Duodenal mucosa (tissue), 2 donors: ENCODE data around the gene MAD1L1.
"Not testable (repeated sequence)": the region's sequence is repeated elsewhere in the genome, so short reads cannot be mapped to it uniquely, and the experiment has no call there.

Experiments
- H3K27ac ChIP-seq: one replicate; pipeline ENCODE4 v1.7.0; 2013; ENCODE audit warnings: low read depth, low read length
- H3K27me3 ChIP-seq, 2 donors: one replicate each; pipeline ENCODE4 v1.7.0; 2013; ENCODE audit warnings: low read length in 2 of 2, control low read depth in 1 of 2; ENCODE audit not compliant: insufficient read depth in 2 of 2, control insufficient read depth in 1 of 2
- H3K36me3 ChIP-seq, 2 donors: one replicate each; pipeline ENCODE4 v1.7.0; 2013; ENCODE audit warnings: low read length in 2 of 2, control low read depth in 1 of 2; ENCODE audit not compliant: insufficient read depth in 2 of 2, control insufficient read depth in 1 of 2
- H3K4me1 ChIP-seq, 2 donors: one replicate each; pipeline ENCODE4 v1.7.0; 2013; ENCODE audit warnings: low read length in 2 of 2, control low read depth in 1 of 2; ENCODE audit not compliant: insufficient read depth in 2 of 2, control insufficient read depth in 1 of 2
- H3K4me3 ChIP-seq, 2 donors: one replicate each; pipeline ENCODE4 v1.7.0; 2013; ENCODE audit warnings: low read length in 2 of 2, low read depth in 1 of 2
- H3K9ac ChIP-seq, 2 donors: one replicate each; pipeline ENCODE4 v1.7.0; 2013; ENCODE audit warnings: low read length in 2 of 2, low read depth in 1 of 2
- H3K9me3 ChIP-seq, 2 donors: one replicate each; pipeline ENCODE4 v1.7.0; 2013; ENCODE audit warnings: low read length in 2 of 2, control low read depth in 1 of 2; ENCODE audit not compliant: control insufficient read depth in 1 of 2

MAD1L1 gene

DNA sequence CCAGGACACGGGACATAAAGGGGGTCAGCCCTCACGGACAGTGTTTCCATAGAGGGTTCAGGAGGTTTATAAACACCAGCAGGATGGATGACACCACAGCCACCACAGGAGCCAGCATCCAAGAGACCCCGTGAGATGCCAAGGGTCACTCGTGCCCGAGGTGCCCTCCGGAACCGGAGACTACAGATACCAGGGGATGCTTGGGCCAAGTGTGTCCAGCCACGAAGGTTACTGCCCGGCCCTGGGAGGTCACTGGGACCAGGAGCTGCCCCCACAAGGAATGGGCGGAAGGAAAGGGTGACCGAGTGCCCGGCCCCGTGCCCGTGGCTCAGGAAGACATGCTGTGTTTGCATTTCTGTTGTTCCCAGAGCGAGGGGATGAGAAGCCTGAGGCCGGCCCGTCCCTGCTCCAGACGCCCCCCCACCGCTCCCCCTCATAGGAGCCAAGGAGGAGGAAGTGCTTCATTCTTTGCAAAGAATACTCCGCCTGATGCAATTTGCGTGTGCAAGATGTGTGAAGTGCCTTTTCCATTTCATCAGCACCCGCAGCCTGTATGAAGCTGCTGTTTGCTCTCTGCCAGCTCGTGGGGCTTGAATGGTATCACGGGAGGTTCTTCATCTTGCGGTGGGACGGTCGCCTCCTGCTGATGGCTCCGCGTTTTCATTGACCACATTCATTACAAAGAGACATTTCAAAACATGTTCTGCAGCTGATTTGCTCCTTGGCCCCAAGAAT lies 386.2 kb downstream of the MAD1L1 start:
- Histone ChIP-seq H3K9me3 (no peaks in the 10 kb centered on the region), H3K27me3 (no peaks in the 10 kb centered on the region), H3K4me1 (peaks cover 0 to 4% of the 10 kb centered on the region in 2 donors), H3K27ac (no peak overlapping the region), H3K9ac (no peak overlapping the region), H3K4me3 (no peak overlapping the region), H3K36me3 (no peaks in the 10 kb centered on the region)

DNA sequence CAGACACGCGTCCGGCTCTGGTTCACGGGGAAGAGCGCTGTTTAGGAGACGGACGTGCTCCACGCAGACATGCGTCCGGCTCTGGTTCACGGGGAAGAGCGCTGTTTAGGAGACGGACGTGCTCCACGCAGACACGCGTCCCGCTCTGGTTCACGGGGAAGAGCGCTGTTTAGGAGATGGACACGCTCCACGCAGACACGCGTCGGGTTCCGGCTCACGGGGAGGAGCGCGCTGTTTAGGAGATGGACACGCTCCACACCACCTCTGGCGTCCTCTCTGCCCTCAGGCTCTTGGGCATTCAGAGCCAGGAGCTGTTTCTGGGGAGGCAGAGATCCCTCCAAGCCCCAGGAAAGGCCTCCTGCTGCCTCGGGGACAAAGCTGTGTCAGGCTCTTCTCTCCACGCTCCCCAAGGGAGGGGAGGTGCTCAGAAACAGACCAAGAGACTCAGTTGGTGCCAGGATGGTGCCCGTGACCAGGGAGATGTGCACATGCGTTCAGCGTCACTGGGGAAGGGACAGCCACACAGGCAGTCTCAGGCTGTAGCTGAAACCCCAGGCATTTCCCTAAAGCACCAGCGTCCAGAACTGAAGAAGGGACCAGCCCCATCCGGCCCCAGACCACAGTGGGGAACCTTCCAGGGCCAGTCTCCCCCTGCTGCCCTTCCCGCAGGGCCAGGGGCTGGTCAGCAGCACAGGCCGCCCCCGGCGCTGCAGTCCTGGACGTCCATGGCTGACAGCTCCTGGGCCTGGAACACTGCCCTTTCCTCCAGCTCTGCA lies 387.0 kb downstream of the MAD1L1 start:
- no peaks in the 10 kb centered on the region for H3K27me3 ChIP-seq
- no peak overlapping the region for H3K4me3 ChIP-seq
- no peaks in the 10 kb centered on the region for H3K9me3 ChIP-seq
- no peaks in the 10 kb centered on the region for H3K36me3 ChIP-seq
- peaks cover 0 to 4% of the 10 kb centered on the region in 2 donors for H3K4me1 ChIP-seq
- H3K9ac ChIP-seq: no peak overlapping the region
- no peak overlapping the region for H3K27ac ChIP-seq

DNA sequence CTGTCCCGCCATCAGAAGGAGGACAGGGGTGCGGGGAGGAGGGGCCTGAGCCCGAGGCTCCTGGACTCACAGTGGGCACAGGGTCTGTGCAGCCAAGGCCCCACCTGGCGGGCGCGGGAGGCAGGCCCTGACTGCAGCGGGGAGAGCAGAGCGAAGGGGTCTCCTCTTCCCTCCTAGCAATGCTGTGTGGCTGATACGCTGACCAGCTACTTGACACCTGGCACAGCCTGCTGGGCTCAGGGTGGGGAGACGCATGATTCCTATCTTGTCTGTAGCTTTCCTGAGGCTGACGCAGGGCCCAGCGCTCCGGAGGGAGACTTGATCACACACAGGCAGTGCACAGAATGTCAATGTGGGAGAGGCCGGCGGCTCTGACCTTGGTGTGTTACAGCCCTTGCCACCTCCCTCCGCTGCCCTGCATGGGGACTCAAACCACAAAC lies 387.8 kb downstream of the MAD1L1 start:
- Histone ChIP-seq H3K36me3 (no peaks in the 10 kb centered on the region), H3K4me3 (no peak overlapping the region), H3K27ac (no peak overlapping the region), H3K9ac (no peak overlapping the region), H3K4me1 (peaks cover 0 to 4% of the 10 kb centered on the region in 2 donors), H3K9me3 (no peaks in the 10 kb centered on the region), H3K27me3 (no peaks in the 10 kb centered on the region)

DNA sequence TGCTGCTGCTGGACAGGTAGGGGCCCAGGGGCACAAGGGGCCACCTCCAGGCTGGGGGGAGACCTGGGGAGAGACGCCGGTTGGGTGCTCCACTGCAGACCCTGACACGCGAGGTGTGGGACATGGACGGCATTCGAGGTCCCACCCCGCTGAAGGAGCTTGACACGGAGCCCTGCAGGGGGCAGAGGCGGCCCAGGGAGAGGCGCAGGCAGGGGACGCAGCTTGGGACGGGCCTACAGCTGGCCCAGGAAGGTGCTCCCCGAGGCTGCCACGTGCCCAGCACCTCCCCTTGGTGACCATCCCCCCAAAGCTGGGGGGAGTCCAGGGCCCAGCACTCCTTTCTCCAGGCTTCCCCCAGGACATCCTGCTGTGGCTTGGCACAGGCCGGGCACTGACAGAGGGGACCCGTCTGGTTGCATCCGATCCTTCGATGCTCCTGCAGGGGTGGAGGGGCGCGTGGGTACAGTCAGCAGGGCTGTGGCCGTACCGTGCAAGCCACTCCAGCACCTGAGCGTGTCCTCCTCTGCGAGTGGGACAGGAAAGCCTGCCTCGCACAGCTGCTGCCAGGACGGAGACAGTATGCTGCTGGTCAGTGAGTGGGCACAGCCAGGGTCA lies 388.3 kb downstream of the MAD1L1 start:
- peaks cover 0 to 4% of the 10 kb centered on the region in 2 donors for H3K4me1 ChIP-seq
- H3K9ac ChIP-seq: no peak overlapping the region
- H3K9me3 ChIP-seq: no peaks in the 10 kb centered on the region
- no peaks in the 10 kb centered on the region for H3K36me3 ChIP-seq
- H3K27me3 ChIP-seq: no peaks in the 10 kb centered on the region
- H3K4me3 ChIP-seq: no peak overlapping the region
- H3K27ac ChIP-seq: no peak overlapping the region

DNA sequence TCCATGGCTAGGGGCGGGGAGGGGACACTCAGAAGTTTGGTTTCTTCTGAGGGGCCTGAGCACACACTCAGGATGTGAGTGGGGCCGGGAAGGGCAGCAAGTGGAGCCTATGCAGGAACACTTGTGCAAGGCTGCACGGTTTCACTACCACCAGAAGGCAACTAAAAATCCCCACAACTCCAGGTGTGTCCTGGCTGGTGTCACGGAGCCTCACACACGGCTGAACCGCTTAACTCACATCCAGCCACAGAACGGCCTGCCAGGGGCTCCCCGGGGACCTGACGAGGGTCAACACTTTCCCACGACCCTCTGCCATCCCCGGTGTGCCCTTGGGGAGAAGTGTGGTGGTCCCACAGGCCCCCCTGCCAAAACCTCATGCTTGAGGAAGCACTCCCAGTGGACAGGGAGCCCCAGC lies 388.8 kb downstream of the MAD1L1 start:
- Histone ChIP-seq H3K4me1 (peaks cover 0 to 4% of the 10 kb centered on the region in 2 donors), H3K9me3 (no peaks in the 10 kb centered on the region), H3K27me3 (no peaks in the 10 kb centered on the region), H3K27ac (no peak overlapping the region), H3K4me3 (no peak overlapping the region), H3K9ac (no peak overlapping the region), H3K36me3 (no peaks in the 10 kb centered on the region)

DNA sequence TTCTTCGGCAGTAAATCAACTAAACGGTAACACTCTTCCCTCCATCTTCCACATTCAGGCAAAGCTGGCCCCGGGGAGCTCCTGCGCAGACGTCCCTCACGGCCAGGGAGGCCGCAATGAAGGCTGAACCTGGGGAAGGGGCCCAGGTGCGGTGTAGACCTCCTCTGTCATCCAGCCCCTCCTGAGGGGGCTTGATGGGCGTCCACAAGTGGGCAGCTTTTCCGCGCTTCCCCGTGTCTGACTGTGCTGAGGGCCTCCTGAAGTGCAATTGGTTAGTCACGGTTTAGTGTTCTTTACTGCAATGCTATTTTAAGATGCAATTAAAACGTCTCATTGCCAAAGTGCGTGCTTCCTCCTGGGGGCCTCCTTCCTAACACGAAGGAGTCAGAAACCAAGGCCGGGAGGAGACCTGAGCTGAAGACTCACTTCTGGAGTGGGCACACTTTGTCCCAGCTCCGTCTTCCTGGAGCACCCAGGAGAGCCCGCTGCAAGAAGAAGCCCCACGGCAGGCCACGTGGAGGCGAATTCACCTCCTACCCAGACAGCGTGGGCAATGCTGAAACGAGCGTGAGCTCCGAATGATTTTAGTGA lies 389.4 kb downstream of the MAD1L1 start:
- Histone ChIP-seq H3K9ac (no peak overlapping the region), H3K9me3 (no peaks in the 10 kb centered on the region), H3K4me1 (peaks cover 0 to 4% of the 10 kb centered on the region in 2 donors), H3K27ac (no peak overlapping the region), H3K4me3 (no peak overlapping the region), H3K36me3 (no peaks in the 10 kb centered on the region), H3K27me3 (no peaks in the 10 kb centered on the region)

DNA sequence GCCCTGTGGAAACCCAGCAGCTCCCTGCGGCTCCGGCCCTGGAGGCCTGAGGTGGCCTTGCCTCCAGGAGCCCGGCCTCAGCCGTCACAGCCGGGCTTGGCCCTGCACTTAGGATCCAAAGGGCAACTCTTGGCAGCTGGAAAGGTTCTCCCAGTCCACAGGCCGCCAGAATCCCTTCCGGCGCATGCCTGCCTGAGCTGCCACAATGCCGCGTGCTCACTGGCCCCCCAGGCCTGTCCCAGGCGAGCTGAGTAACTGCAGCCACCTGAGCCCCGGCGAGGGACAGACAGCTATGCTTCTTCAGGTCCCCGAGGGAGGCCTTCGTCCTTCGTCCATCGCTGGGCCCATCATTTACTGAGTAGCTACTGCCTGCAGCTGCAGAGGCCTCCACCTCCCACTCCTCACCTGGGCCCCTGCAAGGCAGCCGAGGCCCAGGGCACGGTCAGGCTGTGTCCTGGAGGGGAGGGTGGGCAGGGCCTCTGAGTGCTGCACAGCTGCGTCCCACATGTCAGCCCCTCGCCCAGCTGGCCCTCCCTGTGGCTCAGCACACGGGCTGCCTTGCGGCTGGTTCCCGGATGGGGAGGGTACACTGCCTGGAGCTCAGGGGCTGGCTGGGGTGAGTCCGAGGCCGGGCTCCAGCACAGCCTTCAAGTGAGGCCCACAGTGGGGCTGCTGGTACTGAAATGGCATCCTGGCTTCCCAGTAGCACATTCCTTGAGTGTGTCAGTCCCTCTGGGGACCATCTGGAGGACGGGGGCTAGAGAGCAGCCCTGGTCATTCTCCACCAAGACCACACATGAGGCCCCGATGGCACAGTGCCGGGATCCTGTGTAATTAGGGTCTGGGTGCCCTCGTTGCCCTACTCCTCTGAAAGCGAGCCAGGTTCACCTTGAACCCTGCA lies 390.2 kb downstream of the MAD1L1 start:
- Histone ChIP-seq H3K27me3 (no peaks in the 10 kb centered on the region), H3K9me3 (no peaks in the 10 kb centered on the region), H3K27ac (no peak overlapping the region), H3K9ac (no peak overlapping the region), H3K4me3 (no peak overlapping the region), H3K4me1 (peaks cover 0 to 4% of the 10 kb centered on the region in 2 donors), H3K36me3 (no peaks in the 10 kb centered on the region)

DNA sequence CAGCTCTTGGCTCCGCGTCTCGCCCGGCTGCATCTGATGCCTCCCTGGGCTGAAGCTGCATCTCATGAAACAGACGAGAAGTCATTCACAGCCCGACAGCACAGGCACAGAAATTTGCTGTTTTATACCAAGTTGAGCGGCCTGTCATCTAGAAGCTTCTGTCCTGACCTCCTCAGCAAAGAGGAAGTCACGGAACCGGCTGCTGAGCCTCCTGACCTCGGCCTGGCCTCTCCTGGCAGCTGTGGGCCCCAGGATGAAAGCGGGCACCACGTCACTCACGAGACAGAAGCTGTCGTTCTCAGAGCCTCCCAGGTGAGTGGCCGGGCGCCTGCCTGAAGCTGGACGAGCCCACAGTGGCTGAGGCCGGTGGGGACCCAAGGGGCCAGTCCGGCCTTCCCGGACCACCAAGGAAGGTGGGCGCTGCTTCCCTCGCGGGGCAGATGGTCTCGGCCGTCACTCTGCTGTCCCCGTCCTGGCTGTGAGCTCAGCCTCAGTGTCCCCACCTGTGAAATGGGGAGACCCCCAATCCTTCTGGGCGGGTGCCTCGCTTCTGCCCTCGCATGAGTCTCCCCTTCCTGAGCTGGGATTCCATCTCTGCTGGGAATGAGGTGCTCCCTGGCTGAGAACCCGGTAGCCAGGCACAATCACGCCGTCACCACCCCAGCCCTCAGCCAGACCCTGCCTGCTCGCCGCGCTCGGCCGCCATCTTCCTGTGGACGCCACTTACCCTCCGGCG lies 391.3 kb downstream of the MAD1L1 start:
- H3K4me1 ChIP-seq, H3K27ac ChIP-seq, H3K9me3 ChIP-seq, H3K27me3 ChIP-seq, H3K36me3 ChIP-seq, H3K4me3 ChIP-seq, H3K9ac ChIP-seq: not testable (repeated sequence)

DNA sequence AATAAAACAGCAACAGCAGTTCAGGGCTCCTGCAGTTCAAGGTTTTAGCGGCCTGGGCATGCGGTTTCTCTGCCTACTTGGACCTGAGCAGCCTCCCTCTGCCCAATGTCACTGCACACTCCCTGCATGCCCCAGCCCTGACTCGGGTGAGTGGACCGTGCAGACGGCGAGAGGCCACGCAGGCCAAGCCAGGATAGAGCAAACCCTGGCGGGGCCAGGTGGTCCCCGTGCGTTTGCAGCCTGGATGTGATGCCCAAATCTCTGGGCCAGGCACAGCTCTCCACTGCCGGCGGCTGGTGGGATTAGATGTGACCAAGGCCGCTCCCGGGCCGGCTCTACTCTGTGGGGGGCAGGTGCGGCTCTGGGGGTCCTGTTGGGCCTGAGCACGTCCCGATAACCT lies 392.0 kb downstream of the MAD1L1 start:
- H3K9me3 ChIP-seq, H3K27ac ChIP-seq, H3K9ac ChIP-seq, H3K4me1 ChIP-seq, H3K4me3 ChIP-seq, H3K36me3 ChIP-seq, H3K27me3 ChIP-seq: not testable (repeated sequence)
